ENCODE measurements around the gene PHOSPHO1. TPM values are rescaled to one million over a fixed set of nuclear protein-coding genes. Genes with fewer than 3 reads are reported as not detected.
A peak's percentile ranks its signal among the peaks of the same experiment; 100 is the strongest.

Gene PHOSPHO1
- total and polyA plus RNA-seq, 8 donors, result 0.19 to 0.28 (median 0.22) TPM; not detected in 5

DNA sequence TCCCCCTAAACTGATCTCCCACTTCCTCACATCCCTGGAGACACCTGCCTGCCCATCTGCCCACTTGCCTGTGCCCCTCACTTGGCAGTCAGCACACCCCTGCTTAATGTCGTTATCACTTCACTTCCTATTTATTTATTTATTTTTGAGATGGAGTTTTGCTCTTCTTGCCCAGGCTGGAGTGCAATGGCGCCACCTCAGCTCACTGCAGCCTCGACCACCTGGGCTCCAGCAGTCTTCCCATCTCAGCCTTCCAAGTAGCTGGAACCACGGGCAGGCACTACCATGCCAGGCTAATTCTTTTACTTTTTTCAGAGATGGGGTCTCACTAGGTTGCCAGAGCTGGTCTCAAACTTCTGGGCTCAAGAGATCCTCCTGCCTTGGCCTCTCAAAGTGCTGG lies 23.5 kb upstream of the PHOSPHO1 start:
- WGBS, 2 donors, result 61 to 66% methylated on average over 4 of the region's 4 CpGs
- intact Hi-C loops (cut with DNase I), result no loop called here
- ATAC-seq, result no peak

DNA sequence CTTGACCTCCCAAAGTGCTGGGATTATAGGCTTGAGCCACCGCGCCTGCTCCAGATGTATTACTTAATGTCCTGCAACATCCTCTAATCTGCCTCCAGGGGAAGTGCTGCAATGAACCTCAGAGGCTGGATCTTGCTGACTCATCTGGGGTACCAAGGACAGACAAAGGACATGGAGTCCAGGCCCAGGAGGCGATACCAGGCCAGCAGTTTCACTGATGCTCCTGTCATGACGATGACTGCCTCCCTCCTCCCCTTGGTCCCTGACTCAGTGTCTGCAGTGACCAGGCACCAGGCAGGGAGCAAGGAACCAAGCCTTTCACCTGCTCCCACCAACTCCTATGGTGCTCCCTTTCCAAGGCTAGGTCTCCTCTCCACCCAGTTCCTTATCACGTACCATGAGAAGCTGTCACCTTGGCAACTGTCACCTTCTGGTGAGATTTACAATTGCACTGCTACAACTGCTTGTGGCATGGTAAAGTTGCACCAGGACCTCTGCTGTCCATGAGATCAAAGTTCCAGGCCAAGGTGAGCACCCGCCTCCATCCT lies 21.6 kb upstream of the PHOSPHO1 start:
- Histone ChIP-seq H3K27ac (no peak overlapping the region), H3K4me3 (no peak overlapping the region), H3K36me3 (no peaks in the 10 kb centered on the region), H3K9me3 (no peaks in the 10 kb centered on the region), H3K4me1 (no peaks in the 10 kb centered on the region), H3K27me3 (no peaks in the 10 kb centered on the region)
- no peak for FAIRE-seq
- 77 to 78% methylated on average over 6 of the region's 6 CpGs for WGBS, 2 donors
- no peak for TF ChIP-seq CTCF (IDR thresholded peaks at IDR 0.05)
- DNase-seq, result no peak
- intact Hi-C loops (cut with DNase I), result no loop called here
- ATAC-seq, result no peak

More for the DNA sequence above, 23.5 kb upstream of the PHOSPHO1 start:
- H3K27me3 ChIP-seq, result no peaks in the 10 kb centered on the region
- no peaks in the 10 kb centered on the region for H3K4me1 ChIP-seq
- H3K27ac ChIP-seq, result no peak overlapping the region
- no peak for TF ChIP-seq CTCF (IDR thresholded peaks at IDR 0.05)
- no peak overlapping the region for H3K4me3 ChIP-seq
- H3K9me3 ChIP-seq, result no peaks in the 10 kb centered on the region
- H3K36me3 ChIP-seq, result no peaks in the 10 kb centered on the region
- DNase-seq (no peak), FAIRE-seq (no peak)

- Histone ChIP-seq H3K4me1 (no peaks in the 10 kb centered on the region), H3K27me3 (no peaks in the 10 kb centered on the region), H3K36me3 (no peaks in the 10 kb centered on the region), H3K9me3 (no peaks in the 10 kb centered on the region), H3K4me3 (no peak overlapping the region), H3K27ac (no peak overlapping the region)
- 77 to 86% methylated on average over 12 of the region's 12 CpGs for WGBS, 2 donors
- DNase-seq, result no peak
- ATAC-seq, result no peak
- no peak for FAIRE-seq
- no peak for TF ChIP-seq CTCF (IDR thresholded peaks at IDR 0.05)
- intact Hi-C loops (cut with DNase I), result no loop called here
These were observed 19.4 kb upstream of the PHOSPHO1 start for GRCh38 chr17:49249890-49250522.

DNA sequence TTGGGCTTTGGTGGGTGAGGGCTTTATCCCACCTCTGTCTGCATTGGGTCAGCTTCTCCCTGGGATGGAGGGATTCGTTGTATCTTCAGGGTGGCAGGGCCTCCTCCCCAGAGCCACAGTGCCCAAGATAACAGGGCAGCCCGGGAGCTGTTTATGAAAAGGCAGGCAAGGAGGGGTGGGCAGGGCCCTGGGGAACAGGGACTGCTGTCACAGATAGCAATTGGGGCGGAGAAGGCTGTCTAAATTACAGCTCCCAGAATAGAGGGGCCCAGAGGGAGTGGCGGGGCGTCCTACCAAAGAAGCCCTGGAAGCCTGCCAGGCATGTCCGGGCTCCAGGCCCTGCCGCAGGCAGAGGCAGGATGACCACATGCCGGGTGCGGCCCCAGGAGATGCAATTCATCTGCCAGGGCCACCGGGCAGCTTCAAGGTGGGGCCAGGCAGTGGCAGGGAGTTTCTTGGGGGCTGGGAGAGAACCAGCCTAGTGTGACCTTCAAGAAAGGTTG lies 18.8 kb upstream of the PHOSPHO1 start:
- H3K36me3 ChIP-seq, result no peaks in the 10 kb centered on the region
- no peaks in the 10 kb centered on the region for H3K4me1 ChIP-seq
- WGBS, 2 donors, result 37 to 54% methylated on average over 9 to 10 of the region's 10 CpGs
- no peaks in the 10 kb centered on the region for H3K9me3 ChIP-seq
- intact Hi-C loops (cut with DNase I), result no loop called here
- H3K4me3 ChIP-seq, result no peak overlapping the region
- no peak overlapping the region for H3K27ac ChIP-seq
- FAIRE-seq, result no peak
- peak in 1 of 6 donors; percentile 50 for DNase-seq
- H3K27me3 ChIP-seq, result no peaks in the 10 kb centered on the region
- TF ChIP-seq CTCF (IDR thresholded peaks at IDR 0.05), result no peak
- no peak for ATAC-seq

DNA sequence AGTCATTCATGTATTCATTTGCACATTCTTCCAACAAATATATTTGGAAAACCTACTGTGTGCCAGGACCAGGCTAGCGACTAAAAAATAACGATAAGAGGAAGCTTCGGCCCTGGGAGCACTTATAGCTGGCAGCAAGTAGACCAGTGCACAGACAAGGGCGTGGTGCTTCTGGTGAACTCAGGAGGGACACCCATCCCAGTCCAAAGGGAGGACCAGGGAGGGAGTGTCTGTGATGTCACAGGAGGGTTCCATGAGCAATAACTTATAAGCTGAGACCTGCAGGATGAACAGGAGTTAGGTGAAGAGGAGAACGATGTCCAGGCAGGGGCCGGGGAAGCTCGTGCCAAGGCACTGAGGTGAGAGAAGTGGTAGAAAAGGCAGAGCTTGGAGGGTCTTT lies 17.4 kb upstream of the PHOSPHO1 start:
- ATAC-seq, result no peak
- no peak for TF ChIP-seq CTCF (IDR thresholded peaks at IDR 0.05)
- no peaks in the 10 kb centered on the region for H3K36me3 ChIP-seq
- H3K27me3 ChIP-seq, result no peaks in the 10 kb centered on the region
- H3K4me3 ChIP-seq, result no peak overlapping the region
- DNase-seq, result no peak
- intact Hi-C loops (cut with DNase I), result no loop called here
- H3K9me3 ChIP-seq, result no peaks in the 10 kb centered on the region
- 77 to 81% methylated on average over 7 of the region's 7 CpGs for WGBS, 2 donors
- no peak overlapping the region for H3K27ac ChIP-seq
- FAIRE-seq, result no peak
- H3K4me1 ChIP-seq, result no peaks in the 10 kb centered on the region

Data from pancreas (tissue), 10 donors.